Cortex of kidney (tissue), 1 donor: Measurements from ENCODE around the gene SSTR4.

Experiments
- DNase-seq: peaks from one replicate; lab custom pipeline; 2025; lab: John Stamatoyannopoulos, UW

Gene SSTR4

GRCh38 chr20:23043376-23043775, 8.3 kb downstream of the SSTR4 start:
- no peak for DNase-seq

- DNase-seq, result no peak
These were observed 11.3 kb downstream of the SSTR4 start for GRCh38 chr20:23046431-23046830.

- DNase-seq, result no peak
These were observed 12.1 kb downstream of the SSTR4 start for GRCh38 chr20:23047001-23047737.

GRCh38 chr20:23047738-23048214, 12.7 kb downstream of the SSTR4 start:
- DNase-seq, result no peak

- DNase-seq, result no peak
These were observed 13.4 kb downstream of the SSTR4 start for GRCh38 chr20:23048283-23049200.

GRCh38 chr20:23049201-23050075, 14.3 kb downstream of the SSTR4 start, which contains the start of gene THBD:
TSS of gene THBD (minus strand) at chr20:23049672. CDS start at chr20:23049504, 168 bp downstream.
- no peak for DNase-seq

GRCh38 chr20:23050076-23050838, 15.1 kb downstream of the SSTR4 start:
- no peak for DNase-seq

GRCh38 chr20:23050847-23051627, 15.9 kb downstream of the SSTR4 start:
- no peak for DNase-seq

- DNase-seq, result no peak
These were observed 17.8 kb downstream of the SSTR4 start for GRCh38 chr20:23052904-23053303.

- no peak for DNase-seq
These were observed 23.1 kb downstream of the SSTR4 start for GRCh38 chr20:23058240-23058639.

- no peak for DNase-seq
These were observed 23.9 kb downstream of the SSTR4 start for GRCh38 chr20:23059001-23059400.

GRCh38 chr20:23059846-23060245, 24.7 kb downstream of the SSTR4 start:
- DNase-seq, result no peak

GRCh38 chr20:23060629-23061028, 25.5 kb downstream of the SSTR4 start:
- no peak for DNase-seq

GRCh38 chr20:23061262-23061661, 26.1 kb downstream of the SSTR4 start:
- no peak for DNase-seq

GRCh38 chr20:23061734-23062561, 26.8 kb downstream of the SSTR4 start:
- no peak for DNase-seq

GRCh38 chr20:23062632-23063031, 27.5 kb downstream of the SSTR4 start:
- DNase-seq, result no peak

- no peak for DNase-seq
These were observed 28.1 kb downstream of the SSTR4 start for GRCh38 chr20:23063168-23063567.

GRCh38 chr20:23063581-23063980, 28.5 kb downstream of the SSTR4 start:
- DNase-seq, result no peak
